Liver (tissue), 3 donors: ENCODE data around the gene MYBPC2.

Source experiments
- GABPA ChIP-seq, 2 donors: IDR thresholded peaks in 1 of 2; conservative IDR thresholded peaks in 1 of 2; 2 replicates each; pipeline ENCODE4 v1.6.1; 2016; ENCODE audit warnings: antibody characterized with exemption in 2 of 2, mild to moderate bottlenecking in 1 of 2, moderate library complexity in 1 of 2
- JUND ChIP-seq, 2 donors: IDR thresholded peaks; 2 replicates each; pipeline ENCODE4 v1.6.1; 2016; ENCODE audit warnings: antibody characterized with exemption in 2 of 2
- TF ChIP-seq, protein P1 (sequence below): fragments of 150-350 bp; IDR thresholded peaks from 2 replicates; pipeline ENCODE4 v1.5.1; 2017; ENCODE audit warnings: improper control_type of control experiment, low read depth, low read length; ENCODE audit not compliant: missing input control
- donor health status: healthy.
- donor health status: healthy.

DNA sequence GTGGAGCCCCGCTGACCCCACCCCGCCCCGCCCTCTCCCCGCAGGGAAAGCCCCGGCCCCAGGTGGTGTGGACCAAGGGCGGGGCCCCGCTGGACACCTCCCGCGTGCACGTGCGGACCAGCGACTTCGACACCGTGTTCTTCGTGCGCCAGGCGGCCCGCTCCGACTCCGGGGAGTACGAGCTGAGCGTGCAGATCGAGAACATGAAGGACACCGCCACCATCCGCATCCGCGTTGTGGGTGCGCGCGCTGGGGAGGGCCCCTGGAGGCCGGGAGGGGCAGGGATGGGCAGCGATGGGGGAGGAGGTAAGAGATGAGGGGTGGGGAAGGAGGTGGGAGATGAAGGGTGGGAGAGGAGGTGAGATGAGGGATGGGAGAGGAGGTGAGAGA lies 26.4 kb downstream of the MYBPC2 start:
- TF ChIP-seq JUND (IDR thresholded peaks at IDR 0.05) (no peak), GABPA (IDR thresholded peaks at IDR 0.05 in 1 of 2, conservative IDR thresholded peaks at IDR 0.05 in 1 of 2) (no peak)
- TF ChIP-seq, protein P1, sequence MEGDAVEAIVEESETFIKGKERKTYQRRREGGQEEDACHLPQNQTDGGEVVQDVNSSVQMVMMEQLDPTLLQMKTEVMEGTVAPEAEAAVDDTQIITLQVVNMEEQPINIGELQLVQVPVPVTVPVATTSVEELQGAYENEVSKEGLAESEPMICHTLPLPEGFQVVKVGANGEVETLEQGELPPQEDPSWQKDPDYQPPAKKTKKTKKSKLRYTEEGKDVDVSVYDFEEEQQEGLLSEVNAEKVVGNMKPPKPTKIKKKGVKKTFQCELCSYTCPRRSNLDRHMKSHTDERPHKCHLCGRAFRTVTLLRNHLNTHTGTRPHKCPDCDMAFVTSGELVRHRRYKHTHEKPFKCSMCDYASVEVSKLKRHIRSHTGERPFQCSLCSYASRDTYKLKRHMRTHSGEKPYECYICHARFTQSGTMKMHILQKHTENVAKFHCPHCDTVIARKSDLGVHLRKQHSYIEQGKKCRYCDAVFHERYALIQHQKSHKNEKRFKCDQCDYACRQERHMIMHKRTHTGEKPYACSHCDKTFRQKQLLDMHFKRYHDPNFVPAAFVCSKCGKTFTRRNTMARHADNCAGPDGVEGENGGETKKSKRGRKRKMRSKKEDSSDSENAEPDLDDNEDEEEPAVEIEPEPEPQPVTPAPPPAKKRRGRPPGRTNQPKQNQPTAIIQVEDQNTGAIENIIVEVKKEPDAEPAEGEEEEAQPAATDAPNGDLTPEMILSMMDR = no peak
